GM19455 (cell line): Measurements from ENCODE around the gene LSS.
"Not testable (repeated sequence)": the region's sequence is repeated elsewhere in the genome, so short reads cannot be mapped to it uniquely, and the experiment has no call there.

Source experiments
- ATAC-seq: cut with Tn5 transposase; IDR thresholded peaks from one replicate; pipeline ENCODE4 v1.9.1; 2021; ENCODE audit not compliant: unreplicated experiment

The LSS gene

GRCh38 chr21:46142582-46143473 is 85.7 kb downstream of the LSS start:
- no peak for ATAC-seq

DNA sequence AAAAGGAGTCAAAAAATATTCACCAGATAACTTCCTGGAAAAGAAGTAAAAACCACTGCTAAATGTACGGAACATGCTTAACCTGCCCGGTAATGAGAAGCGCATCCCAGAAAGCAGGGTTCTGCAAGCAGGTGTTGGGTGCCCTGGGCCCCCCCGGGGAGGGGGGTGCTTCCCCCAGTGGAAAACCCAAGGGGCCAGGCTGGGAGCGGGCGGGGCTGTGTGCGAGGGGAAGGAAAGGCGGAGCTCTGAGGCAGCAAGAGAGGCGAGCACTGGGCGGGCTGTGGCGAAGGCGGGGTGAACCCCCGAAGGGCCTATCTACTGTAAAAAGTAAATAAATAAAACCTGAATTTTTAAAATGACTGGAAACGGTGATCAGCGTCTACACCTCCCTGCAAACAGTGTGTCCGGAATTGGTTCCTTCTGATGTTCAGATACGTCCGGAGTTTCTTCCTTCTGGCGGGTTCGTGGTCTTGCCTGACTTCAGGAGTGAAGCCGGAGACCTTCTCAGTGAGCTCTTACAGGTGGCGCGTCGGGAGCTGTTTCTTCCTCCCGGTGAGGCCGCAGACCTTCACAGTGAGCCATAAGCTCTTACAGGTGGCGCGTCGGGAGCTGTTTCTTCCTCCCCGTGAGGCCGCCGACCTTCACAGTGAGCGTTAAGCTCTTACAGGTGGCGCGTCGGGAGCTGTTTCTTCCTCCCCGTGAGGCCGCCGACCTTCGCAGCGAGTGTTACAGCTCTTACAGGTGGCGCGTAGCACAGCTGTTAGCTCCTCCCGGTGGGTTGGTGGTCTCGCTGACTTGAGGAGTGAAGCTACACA is 86.6 kb downstream of the LSS start:
- no peak for ATAC-seq

DNA sequence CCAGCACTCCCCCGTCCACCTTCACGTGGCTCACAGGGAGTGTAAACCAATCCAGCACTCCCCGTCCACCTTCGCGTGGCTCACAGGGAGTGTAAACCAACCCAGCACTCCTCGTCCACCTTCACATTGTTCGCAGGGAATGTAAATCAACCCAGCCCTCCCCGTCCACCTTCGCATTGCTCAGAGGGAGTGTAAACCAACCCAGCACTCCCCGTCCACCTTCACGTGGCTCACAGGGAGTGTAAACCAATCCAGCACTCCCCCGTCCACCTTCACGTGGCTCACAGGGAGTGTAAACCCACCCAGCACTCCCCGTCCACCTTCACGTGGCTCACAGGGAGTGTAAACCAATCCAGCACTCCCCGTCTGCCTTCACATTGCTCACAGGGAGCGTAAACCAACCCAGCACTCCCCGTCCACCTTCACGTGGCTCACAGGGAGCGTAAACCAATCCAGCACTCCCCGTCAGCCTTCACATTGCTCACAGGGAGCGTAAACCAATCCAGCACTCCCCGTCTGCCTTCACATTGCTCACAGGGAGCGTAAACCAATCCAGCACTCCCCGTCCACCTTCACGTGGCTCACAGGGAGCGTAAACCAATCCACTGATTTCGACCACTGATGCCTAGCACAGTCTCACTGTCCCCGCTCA is 88.1 kb downstream of the LSS start:
- ATAC-seq = not testable (repeated sequence)

DNA sequence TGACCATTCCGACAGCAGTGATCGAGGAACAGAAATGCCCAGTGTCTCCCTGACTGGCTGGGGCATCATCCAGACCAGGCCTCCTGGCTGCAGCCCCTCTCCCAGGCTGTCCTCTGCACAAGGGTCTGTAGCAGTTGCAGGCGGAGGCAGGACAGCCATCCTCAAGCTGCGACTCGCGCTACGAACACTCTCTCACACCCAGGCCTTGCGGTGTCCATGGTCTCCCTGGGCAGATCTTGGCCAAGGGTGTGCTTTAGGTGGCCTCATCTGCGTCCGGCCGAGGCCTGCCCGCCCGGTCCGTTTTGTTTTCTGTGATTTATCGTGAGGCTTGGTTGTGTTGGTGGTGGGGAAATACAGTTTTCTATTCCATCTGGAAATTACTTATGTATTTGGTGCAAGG is 88.9 kb downstream of the LSS start:
- ATAC-seq = no peak

- ATAC-seq = no peak
These were observed 90.1 kb downstream of the LSS start for GRCh38 chr21:46138383-46138970.
